ENCODE data around the gene MAL. TPM values are rescaled to one million over a fixed set of nuclear protein-coding genes. Genes with fewer than 3 reads are reported as not detected.

The MAL gene
- total and polyA plus RNA-seq, 2 of the 4 experiments (the other 2 are of a cell fraction) = not detected

GRCh38 chr2:94984964-94985575, 40.4 kb upstream of the MAL start:
- Histone ChIP-seq H3K27ac (ENCODE audit: insufficient read depth, low read length) (no peak overlapping the region), H3K18ac (ENCODE audit: low read depth, low read length) (no peak overlapping the region), H3K4me2 (ENCODE audit: low read depth, low read length) (no peak overlapping the region), H2BK120ac (ENCODE audit: low read depth, low read length) (no peak overlapping the region), H3K9me1 (ENCODE audit: insufficient read depth, low read length) (no peaks in the 10 kb centered on the region), H3K79me1 (ENCODE audit: low read depth in 1 of 2, low read length in 2 of 2) (no peaks in the 10 kb centered on the region), H3K9ac (ENCODE audit: low read depth, low read length) (no peak overlapping the region), H4K8ac (ENCODE audit: low read depth in 2 of 2, low read length in 2 of 2) (no peak overlapping the region), H2BK15ac (ENCODE audit: low read depth, low read length) (no peak overlapping the region), H3K4ac (ENCODE audit: low read depth, low read length) (no peak overlapping the region), H2BK5ac (ENCODE audit: low read depth, low read length, poor library complexity, severe bottlenecking) (no peak overlapping the region), H3K23ac (ENCODE audit: low read depth, low read length) (no peak overlapping the region), H2AK5ac (ENCODE audit: low read depth, low read length) (no peak overlapping the region), H4K20me1 (ENCODE audit: insufficient read depth, low read length) (no peaks in the 10 kb centered on the region), H4K91ac (ENCODE audit: insufficient read depth, low read depth, low read length) (no peak overlapping the region), H3K36me3 (ENCODE audit: control insufficient read depth, insufficient read depth, low read length) (no peaks in the 10 kb centered on the region), H2BK20ac (ENCODE audit: low read depth, low read length) (no peak overlapping the region), H3K9me3 (ENCODE audit: control insufficient read depth, insufficient read depth, low read length) (no peaks in the 10 kb centered on the region), H3K14ac (replicated peaks; ENCODE audit: low read depth, low read length) (no peak overlapping the region), H3K4me1 (ENCODE audit: control insufficient read depth, insufficient read depth, low read length) (no peaks in the 10 kb centered on the region), H3K27me3 (ENCODE audit: control insufficient read depth, insufficient read depth, low read length) (peaks cover 5% of the 10 kb centered on the region), H4K5ac (ENCODE audit: low read depth, low read length) (no peak overlapping the region), H2AFZ (replicated peaks; ENCODE audit: low read length, poor library complexity) (no peak overlapping the region), H2AK9ac (replicated peaks; ENCODE audit: low read depth, low read length, poor library complexity) (no peak overlapping the region), H3K4me3 (ENCODE audit: insufficient read depth, low read depth, low read length) (no peak overlapping the region), H3K56ac (ENCODE audit: extremely low read depth, insufficient read depth, low read length) (no peak overlapping the region)
- no peak for TF ChIP-seq FOS (IDR thresholded peaks at IDR 0.05; ENCODE audit: low read depth, low read length)
- no peak for TF ChIP-seq MXI1 (IDR thresholded peaks at IDR 0.05; ENCODE audit: borderline replicate concordance, low read depth, low read length)
- no peak for TF ChIP-seq CEBPB (IDR thresholded peaks at IDR 0.05; ENCODE audit: low read depth, low read length)
- TF ChIP-seq CTCF (conservative IDR thresholded peaks at IDR 0.05; ENCODE audit: low read depth, low read length) = no peak
- TF ChIP-seq BHLHE40 (IDR thresholded peaks at IDR 0.05; ENCODE audit: low read depth, low read length) = no peak
- no peak for TF ChIP-seq POLR2A (IDR thresholded peaks at IDR 0.05; ENCODE audit: low read depth, low read length)
- TF ChIP-seq ELK1 (IDR thresholded peaks at IDR 0.05; ENCODE audit: borderline replicate concordance, low read depth, low read length) = no peak
- TF ChIP-seq RFX5 (IDR thresholded peaks at IDR 0.05; ENCODE audit: low read depth, low read length) = no peak
- no peak for TF ChIP-seq RAD21 (IDR thresholded peaks at IDR 0.05; ENCODE audit: low read length)
- TF ChIP-seq MAFK (IDR thresholded peaks at IDR 0.05; ENCODE audit: low read depth, low read length) = no peak
- TF ChIP-seq RCOR1 (IDR thresholded peaks at IDR 0.05; ENCODE audit: insufficient replicate concordance, low read length) = no peak
- TF ChIP-seq, protein P1, sequence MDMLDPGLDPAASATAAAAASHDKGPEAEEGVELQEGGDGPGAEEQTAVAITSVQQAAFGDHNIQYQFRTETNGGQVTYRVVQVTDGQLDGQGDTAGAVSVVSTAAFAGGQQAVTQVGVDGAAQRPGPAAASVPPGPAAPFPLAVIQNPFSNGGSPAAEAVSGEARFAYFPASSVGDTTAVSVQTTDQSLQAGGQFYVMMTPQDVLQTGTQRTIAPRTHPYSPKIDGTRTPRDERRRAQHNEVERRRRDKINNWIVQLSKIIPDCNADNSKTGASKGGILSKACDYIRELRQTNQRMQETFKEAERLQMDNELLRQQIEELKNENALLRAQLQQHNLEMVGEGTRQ (IDR thresholded peaks at IDR 0.05; ENCODE audit: low read depth, low read length) = no peak
- no peak for TF ChIP-seq MAZ (IDR thresholded peaks at IDR 0.05; ENCODE audit: borderline replicate concordance, low read depth, low read length)
- no peak for TF ChIP-seq NFE2L2 (IDR thresholded peaks at IDR 0.05; ENCODE audit: low read depth, low read length)
- no peak for TF ChIP-seq CHD1 (IDR thresholded peaks at IDR 0.05; ENCODE audit: low read depth, low read length)
- TF ChIP-seq SMC3 (IDR thresholded peaks at IDR 0.05; ENCODE audit: low read depth, low read length) = no peak
- in situ Hi-C loops (cut with MboI; ENCODE audit: low sequenced_read_pairs) (no loop called here), intact Hi-C loops (cut with micrococcal nuclease) (no loop called here), dilution Hi-C loops (cut with HindIII; ENCODE audit: low sequenced_read_pairs, unreplicated experiment) (no loop called here)
- ATAC-seq (ENCODE audit: low read depth) = no peak
- no peak for DNase-seq
- 13% methylated on average over 1 of the region's 9 CpGs; no CpG with 5 or more reads in 1 of the 2 experiments for WGBS, 2 experiments (ENCODE audit: extremely low coverage in 2 of 2, insufficient read length in 1 of 2)
- no TSS peak for BruUV-seq (replicated peaks)
- ChIA-PET POLR2A (ENCODE audit: unreplicated experiment) (no interaction called here), CTCF (no interaction called here)

Measured in IMR-90 (cell line).